HCT116 (cell line): ENCODE data around the gene FOXK2. TPM values are rescaled to one million over a fixed set of nuclear protein-coding genes. Genes with fewer than 3 reads are reported as not detected.
A peak's percentile ranks its signal among the peaks of the same experiment; 100 is the strongest.

Experiments
- ATAC-seq: fragments of 200-7000 bp; cut with Tn5 transposase; 2 replicates; pipeline ENCODE4 v1.9.1; 2020; ENCODE audit warnings: mild to moderate bottlenecking, moderate library complexity
- BruUV-seq: library from RNA; stranded (reverse); fragments of 400-500 nt; replicated peaks from 2 replicates; lab custom pipeline; 2021; lab: Mats Ljungman, UMichigan
- CTCF ChIA-PET: fragments of 300-600 bp; sonication (Branson Sonifier 250); formaldehyde crosslinking; loops from one replicate; lab custom pipeline; 2021; ENCODE audit warnings: antibody characterized with exemption; lab: Charles Lee
- POLR2A ChIA-PET: fragments of 300-600, 350-600 bp; sonication (Branson Sonifier 250); formaldehyde crosslinking; loops from one replicate; lab custom pipeline; 2021; ENCODE audit warnings: antibody characterized with exemption; lab: Charles Lee
- RAD21 ChIA-PET, 2 experiments: fragments of 300-600 bp; sonication (Branson Sonifier 250); formaldehyde crosslinking; loops; one replicate each; lab custom pipeline; 2023; ENCODE audit warnings: low total read pairs in 2 of 2; ENCODE audit not compliant: uncharacterized antibody in 2 of 2, unreplicated experiment in 2 of 2, low non-redundant PET in 1 of 2; lab: Charles Lee
- DNase-seq: peaks from one replicate; pipeline ENCODE4 v3.0.0-alpha.2; 2010; ENCODE audit warnings: low read depth, low spot score
- H2AFZ ChIP-seq: fragments of 200-600 bp; shearing (Covaris generic), sonication (generic); 2 replicates; pipeline ENCODE4 v1.6.1; 2017; ENCODE audit warnings: low read depth, mixed run types, mixed read lengths, antibody characterized with exemption, low read length; ENCODE audit not compliant: poor library complexity, severe bottlenecking
- H3K27ac ChIP-seq: 2 replicates; pipeline ENCODE4 v1.5.1; 2012; ENCODE audit warnings: low read depth, low read length
- H3K27me3 ChIP-seq: fragments of 200-600 bp; sonication (generic); 2 replicates; pipeline ENCODE4 v1.6.1; 2016; ENCODE audit warnings: mixed run types, low read length, mixed read lengths; ENCODE audit not compliant: insufficient read depth
- H3K36me3 ChIP-seq, 2 experiments: fragments of 200-500 bp in 1 of 2; fragments of 200-600 bp in 1 of 2; sonication (Bioruptor generic) in 1 of 2; sonication (generic) in 1 of 2; 2 replicates each; pipeline versions ENCODE4 v1.5.1 to v1.6.1; 2014 to 2016; ENCODE audit warnings: low read length in 2 of 2, inconsistent platforms in 1 of 2, mixed read lengths in 1 of 2, mixed run types in 1 of 2; ENCODE audit not compliant: insufficient read depth in 2 of 2, control insufficient read depth in 1 of 2
- H3K4me1 ChIP-seq, 2 experiments: fragments of 200-600 bp in 1 of 2; sonication (generic) in 1 of 2; 2 replicates each; pipeline versions ENCODE4 v1.5.1 to v1.6.1; 2012 to 2017; ENCODE audit warnings: low read length in 2 of 2, inconsistent platforms in 1 of 2, mild to moderate bottlenecking in 1 of 2, mixed read lengths in 1 of 2, mixed run types in 1 of 2, moderate library complexity in 1 of 2; ENCODE audit not compliant: insufficient read depth in 2 of 2, control insufficient read depth in 1 of 2
- H3K4me2 ChIP-seq: fragments of 200-600 bp; sonication (generic); 2 replicates; pipeline ENCODE4 v1.6.1; 2017; ENCODE audit warnings: mixed run types, low read length, mixed read lengths
- H3K4me3 ChIP-seq, 2 experiments: fragments of 200-600 bp in 1 of 2; sonication (generic) in 1 of 2; replicated peaks in 1 of 2; 2 replicates each; pipeline ENCODE4 v1.5.1; 2011 to 2016; ENCODE audit warnings: low read length in 2 of 2, control low read depth in 1 of 2, low read depth in 1 of 2, mild to moderate bottlenecking in 1 of 2, mixed read lengths in 1 of 2, mixed run types in 1 of 2
- H3K79me2 ChIP-seq: fragments of 200-600 bp; sonication (generic); 2 replicates; pipeline ENCODE4 v1.6.1; 2017; ENCODE audit warnings: mild to moderate bottlenecking, mixed run types, low read length, moderate library complexity, mixed read lengths; ENCODE audit not compliant: insufficient read depth
- H3K9ac ChIP-seq: fragments of 200-600 bp; sonication (generic); 2 replicates; pipeline ENCODE4 v1.6.1; 2016; ENCODE audit warnings: low read length, mixed read lengths
- H3K9me2 ChIP-seq: fragments of 200-600 bp; sonication (generic), shearing (Covaris generic); 2 replicates; pipeline ENCODE4 v1.6.1; 2017; ENCODE audit warnings: mixed run types, mild to moderate bottlenecking, moderate library complexity; ENCODE audit not compliant: insufficient read depth
- H3K9me3 ChIP-seq, 2 experiments: fragments of 200-500 bp in 1 of 2; fragments of 200-600 bp in 1 of 2; sonication (Bioruptor generic) in 1 of 2; sonication (generic) in 1 of 2; 2 replicates each; pipeline ENCODE4 v1.6.1; 2014 to 2017; ENCODE audit warnings: low read length in 2 of 2, mixed read lengths in 2 of 2, inconsistent platforms in 1 of 2, low read depth in 1 of 2, mild to moderate bottlenecking in 1 of 2, mixed run types in 1 of 2, moderate library complexity in 1 of 2; ENCODE audit not compliant: control insufficient read depth in 1 of 2, insufficient read depth in 1 of 2
- H4K20me1 ChIP-seq: fragments of 200-600 bp; sonication (generic), shearing (Covaris generic); 2 replicates; pipeline ENCODE4 v1.6.1; 2017; ENCODE audit warnings: mixed run types, mild to moderate bottlenecking, moderate library complexity; ENCODE audit not compliant: insufficient read depth
- CTCF ChIP-seq, 3 experiments: fragments of 200-600 bp in 1 of 3; sonication (generic) in 1 of 3; IDR thresholded peaks in 2 of 3; conservative IDR thresholded peaks in 1 of 3; 2 replicates each; pipeline ENCODE4 v1.5.1; 2012 to 2017; ENCODE audit warnings: low read depth in 2 of 3, low read length in 2 of 3, antibody characterized with exemption in 1 of 3, borderline replicate concordance in 1 of 3, control low read depth in 1 of 3, mild to moderate bottlenecking in 1 of 3, mixed read lengths in 1 of 3, mixed run types in 1 of 3, moderate library complexity in 1 of 3; ENCODE audit not compliant: insufficient read depth in 1 of 3
- ELF1 ChIP-seq: IDR thresholded peaks from 2 replicates; pipeline ENCODE4 v1.6.1; 2012; ENCODE audit warnings: low read depth, borderline replicate concordance
- FOSL1 ChIP-seq: IDR thresholded peaks from 2 replicates; pipeline ENCODE4 v1.6.1; 2012; ENCODE audit warnings: low read depth
- POLR2A ChIP-seq: IDR thresholded peaks from 2 replicates; pipeline ENCODE4 v1.7.0; 2011; ENCODE audit warnings: borderline replicate concordance; ENCODE audit not compliant: insufficient read depth, insufficient read length; ENCODE audit errors: extremely low read depth
- POLR2AphosphoS5 ChIP-seq: IDR thresholded peaks from 2 replicates; pipeline ENCODE4 v1.6.1; 2011; ENCODE audit warnings: mild to moderate bottlenecking, low read depth, low read length, moderate library complexity
- ZFX ChIP-seq: fragments of 450-650 bp; IDR thresholded peaks from 2 replicates; pipeline ENCODE4 v1.6.1; 2017
- intact Hi-C: fragments of 100-400 bp; cut with micrococcal nuclease; formaldehyde crosslinking; loops from 2 replicates; pipeline ENCODE4 v1.10.0; 2022
- total RNA-seq: library from RNA; stranded (reverse); gene quantifications from one replicate; pipeline ENCODE4 v1.2.1, GENCODE V29; 2021; ENCODE audit not compliant: unreplicated experiment

Gene FOXK2
- total RNA-seq, 1 experiment from 2014 or later: 122 TPM

- H3K36me3 ChIP-seq: no peaks in the 10 kb centered on the region
- peak overlapping the region; percentile 66 for H3K4me2 ChIP-seq
- H3K9me2 ChIP-seq: no peaks in the 10 kb centered on the region
- H3K9me3 ChIP-seq: no peaks in the 10 kb centered on the region
- peak overlapping the region in 1 of 2 experiments; percentile 21; a peak in 1 of 4 replicates for H3K4me3 ChIP-seq
- peak overlapping the region; percentile 22; the same call in 1 of the 2 replicates for H3K9ac ChIP-seq
- 0 out of 2 replicates have a peak, but pooled peaks have one; percentile 19 for TF ChIP-seq POLR2AphosphoS5
- no peak for TF ChIP-seq FOSL1
- peak; percentile 45; the same call in 1 of the 2 replicates for TF ChIP-seq ZFX
- no peak for TF ChIP-seq CTCF (IDR thresholded peaks at IDR 0.05 in 2 of 3, conservative IDR thresholded peaks at IDR 0.05 in 1 of 3; ENCODE audit: borderline replicate concordance in 1 of 3, insufficient read depth in 1 of 3, low read depth in 2 of 3, low read length in 2 of 3)
- peak; percentile 58 for TF ChIP-seq POLR2A
- TF ChIP-seq ELF1: no peak
- H3K27ac ChIP-seq: peak overlapping the region; percentile 76
- H3K4me1 ChIP-seq: peaks cover 39 to 53% of the 10 kb centered on the region in 2 experiments
- H4K20me1 ChIP-seq: no peaks in the 10 kb centered on the region
- H3K27me3 ChIP-seq: no peaks in the 10 kb centered on the region
- peak; percentile 3; the same call in 1 of the 2 replicates for ATAC-seq
- intact Hi-C loops: loop anchor here (2.0 kb wide), 1 partner anchor 37 kb away; the partner anchor contains the start of gene NARF
- peak; percentile 46 for DNase-seq
- ChIA-PET RAD21 (no interaction called here), CTCF (no interaction called here), POLR2A (interaction anchor here (0.6 to 0.7 kb wide), 2 partner anchors 85 to 473 kb away, joined by 3 to 5 read pairs; partner anchors contain the start of genes CENPX and LRRC45)
- H3K79me2 ChIP-seq: no peaks in the 10 kb centered on the region
- H2AFZ ChIP-seq: peak overlapping the region; percentile 39
- BruUV-seq: no TSS peak
These were observed 23.5 kb upstream of the FOXK2 start for GRCh38 chr17:82495844-82496528.
